Sciatic nerve (tissue), 2 donors: ENCODE data around the gene TRIM29. TPM values are rescaled to one million over a fixed set of nuclear protein-coding genes. Genes with fewer than 3 reads are reported as not detected.

Experiments
- ATAC-seq: fragments of 200-7000 bp; cut with Tn5 transposase; one replicate; pipeline ENCODE4 v1.9.1; 2020; ENCODE audit warnings: mild to moderate bottlenecking, moderate library complexity
- DNase-seq: peaks from one replicate; pipeline ENCODE4 v3.0.0-alpha.2; 2020; ENCODE audit warnings: low spot score
- intact Hi-C: fragments of 100-400 bp; cut with DNase I; formaldehyde crosslinking; loops from one replicate; pipeline ENCODE4 v1.14.2; 2022
- total RNA-seq: library from RNA; stranded (reverse); fragmentation: NEBNext Ultra II Directional; extraction: Animal tissue kit (Norgen Biotek cat#: 25700); gene quantifications from one replicate; pipeline ENCODE4 v1.2.1, GENCODE V29; 2021
- donor health status: DM: no; HTN: no; CAD: no.
- donor health status: DM: no; HTN: no; CAD: no.

The TRIM29 gene
- total RNA-seq, 1 donor from 2014 or later: 33.2 TPM

GRCh38 chr11:120108154-120108784, 29.6 kb downstream of the TRIM29 start:
- DNase-seq (peak; percentile 87), ATAC-seq (peak; percentile 82)
- intact Hi-C loops: loop anchor here (5.0 kb wide), 1 partner anchor 441 kb away; no protein-coding TSS in a partner anchor

- ATAC-seq (no peak), DNase-seq (no peak)
- intact Hi-C loops: loop anchor here (5.0 kb wide), 1 partner anchor 440 kb away; no protein-coding TSS in a partner anchor
Observed at GRCh38 chr11:120107692-120108091, 30.2 kb downstream of the TRIM29 start.

- intact Hi-C loops: loop anchor here (5.0 kb wide), 1 partner anchor 439 kb away; no protein-coding TSS in a partner anchor
- DNase-seq (no peak), ATAC-seq (no peak)
Observed at GRCh38 chr11:120106354-120107150, 31.4 kb downstream of the TRIM29 start.

GRCh38 chr11:120105576-120105975, 32.3 kb downstream of the TRIM29 start:
- intact Hi-C loops: loop anchor here (5.0 kb wide), 1 partner anchor 438 kb away; no protein-coding TSS in a partner anchor
- no peak for ATAC-seq
- no peak for DNase-seq

GRCh38 chr11:120104041-120104565, 33.8 kb downstream of the TRIM29 start:
- intact Hi-C loops: no loop called here
- ATAC-seq: no peak

GRCh38 chr11:120102864-120103122, 35.1 kb downstream of the TRIM29 start:
- DNase-seq (no peak), ATAC-seq (no peak)
- intact Hi-C loops: no loop called here

More at GRCh38 chr11:120104041-120104565, 33.8 kb downstream of the TRIM29 start:
- no peak for DNase-seq

GRCh38 chr11:120102050-120102863, 35.7 kb downstream of the TRIM29 start:
- ATAC-seq (no peak), DNase-seq (no peak)
- intact Hi-C loops: no loop called here

- intact Hi-C loops: no loop called here
- DNase-seq (no peak), ATAC-seq (no peak)
Observed at GRCh38 chr11:120098503-120099020, 39.4 kb downstream of the TRIM29 start.

- no peak for DNase-seq
- no peak for ATAC-seq
- intact Hi-C loops: no loop called here
Observed at GRCh38 chr11:120097721-120098385, 40.1 kb downstream of the TRIM29 start.

GRCh38 chr11:120096369-120097191, 41.3 kb downstream of the TRIM29 start:
- ATAC-seq (no peak), DNase-seq (no peak)
- intact Hi-C loops: no loop called here

- DNase-seq (no peak), ATAC-seq (no peak)
- intact Hi-C loops: no loop called here
Observed at GRCh38 chr11:120095516-120095915, 42.4 kb downstream of the TRIM29 start.

- DNase-seq (no peak), ATAC-seq (no peak)
- intact Hi-C loops: no loop called here
Observed at GRCh38 chr11:120091701-120092100, 46.2 kb downstream of the TRIM29 start.

GRCh38 chr11:120091121-120091520, 46.8 kb downstream of the TRIM29 start:
- ATAC-seq: no peak

GRCh38 chr11:120090411-120090810, 47.5 kb downstream of the TRIM29 start:
- ATAC-seq: no peak
- no peak for DNase-seq
- intact Hi-C loops: no loop called here

More at GRCh38 chr11:120091121-120091520, 46.8 kb downstream of the TRIM29 start:
- intact Hi-C loops: no loop called here
- no peak for DNase-seq

GRCh38 chr11:120089036-120090001, 48.6 kb downstream of the TRIM29 start:
- DNase-seq: no peak
- peak; percentile 62 for ATAC-seq
- intact Hi-C loops: no loop called here

GRCh38 chr11:120088056-120088455, 49.9 kb downstream of the TRIM29 start:
- DNase-seq (no peak), ATAC-seq (no peak)
- intact Hi-C loops: no loop called here

- intact Hi-C loops: no loop called here
- DNase-seq: no peak
- no peak for ATAC-seq
Observed at GRCh38 chr11:120086651-120087050, 51.3 kb downstream of the TRIM29 start.
